Epithelial cell of proximal tubule (primary cell): ENCODE data around the gene GULP1. TPM values are rescaled to one million over a fixed set of nuclear protein-coding genes. Genes with fewer than 3 reads are reported as not detected.
"Not testable (repeated sequence)": the region's sequence is repeated elsewhere in the genome, so short reads cannot be mapped to it uniquely, and the experiment has no call there.

Source experiments
- DNase-seq: peaks from one replicate; pipeline ENCODE4 v3.0.0-alpha.2; 2011; ENCODE audit warnings: low read depth
- H3K4me3 ChIP-seq: 2 replicates; pipeline ENCODE4 v1.5.1; 2011; ENCODE audit warnings: low read depth, mild to moderate bottlenecking, low read length
- total RNA-seq: library from RNA; depleted of rRNA; stranded (reverse); fragments of >200 nt; gene quantifications from 2 replicates; pipeline ENCODE4 v1.2.3, GENCODE V29; 2015
- TF ChIP-seq, protein P1 (sequence below): conservative IDR thresholded peaks from 2 replicates; pipeline ENCODE4 v1.5.1; 2012; ENCODE audit warnings: low read depth, mild to moderate bottlenecking, low read length

The GULP1 gene
- total RNA-seq, 1 donor from 2014 or later: 66.1 TPM

DNA sequence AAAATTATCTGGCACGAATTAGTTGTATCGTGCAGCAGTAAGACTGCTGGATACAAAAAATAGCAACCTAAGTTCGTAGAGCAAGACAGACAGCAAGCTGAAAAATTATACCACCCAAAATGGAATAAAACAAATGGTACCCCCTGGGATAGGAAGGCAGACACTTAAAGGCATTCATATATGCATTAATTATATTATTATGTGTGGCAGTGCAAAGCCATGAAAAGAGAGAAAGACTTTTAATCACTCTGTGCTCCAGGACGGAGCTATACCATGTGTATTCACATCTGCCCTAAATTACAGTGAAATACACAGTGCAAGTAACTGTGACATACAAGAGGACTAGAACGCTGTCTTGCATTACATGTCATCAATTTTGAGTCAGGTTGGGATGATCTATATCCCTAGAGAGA, 235.9 kb downstream of the GULP1 start:
- H3K4me3 ChIP-seq: no peak overlapping the region
- TF ChIP-seq, protein P1, sequence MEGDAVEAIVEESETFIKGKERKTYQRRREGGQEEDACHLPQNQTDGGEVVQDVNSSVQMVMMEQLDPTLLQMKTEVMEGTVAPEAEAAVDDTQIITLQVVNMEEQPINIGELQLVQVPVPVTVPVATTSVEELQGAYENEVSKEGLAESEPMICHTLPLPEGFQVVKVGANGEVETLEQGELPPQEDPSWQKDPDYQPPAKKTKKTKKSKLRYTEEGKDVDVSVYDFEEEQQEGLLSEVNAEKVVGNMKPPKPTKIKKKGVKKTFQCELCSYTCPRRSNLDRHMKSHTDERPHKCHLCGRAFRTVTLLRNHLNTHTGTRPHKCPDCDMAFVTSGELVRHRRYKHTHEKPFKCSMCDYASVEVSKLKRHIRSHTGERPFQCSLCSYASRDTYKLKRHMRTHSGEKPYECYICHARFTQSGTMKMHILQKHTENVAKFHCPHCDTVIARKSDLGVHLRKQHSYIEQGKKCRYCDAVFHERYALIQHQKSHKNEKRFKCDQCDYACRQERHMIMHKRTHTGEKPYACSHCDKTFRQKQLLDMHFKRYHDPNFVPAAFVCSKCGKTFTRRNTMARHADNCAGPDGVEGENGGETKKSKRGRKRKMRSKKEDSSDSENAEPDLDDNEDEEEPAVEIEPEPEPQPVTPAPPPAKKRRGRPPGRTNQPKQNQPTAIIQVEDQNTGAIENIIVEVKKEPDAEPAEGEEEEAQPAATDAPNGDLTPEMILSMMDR: no peak
- DNase-seq: no peak

DNA sequence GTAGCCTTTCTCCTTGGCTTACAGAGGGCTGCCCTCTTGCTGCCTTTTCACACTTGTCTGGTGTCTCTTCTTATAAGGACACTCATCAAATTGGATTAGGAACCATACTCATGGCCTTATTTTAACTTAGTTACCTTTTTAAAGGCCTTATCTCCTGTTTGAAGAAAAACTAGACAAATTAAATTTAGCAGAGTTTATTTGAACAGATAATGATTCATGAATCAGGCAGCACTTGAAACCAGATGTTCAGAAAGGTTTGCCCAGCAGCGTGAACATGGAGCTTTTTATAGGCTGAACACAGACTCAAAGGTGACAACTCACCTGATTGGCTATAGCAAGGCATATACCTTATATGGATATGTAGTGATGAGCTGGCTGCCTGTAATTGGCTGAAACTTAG, 238.0 kb downstream of the GULP1 start:
- H3K4me3 ChIP-seq: no peak overlapping the region
- no peak for DNase-seq
- TF ChIP-seq, protein P1: no peak

DNA sequence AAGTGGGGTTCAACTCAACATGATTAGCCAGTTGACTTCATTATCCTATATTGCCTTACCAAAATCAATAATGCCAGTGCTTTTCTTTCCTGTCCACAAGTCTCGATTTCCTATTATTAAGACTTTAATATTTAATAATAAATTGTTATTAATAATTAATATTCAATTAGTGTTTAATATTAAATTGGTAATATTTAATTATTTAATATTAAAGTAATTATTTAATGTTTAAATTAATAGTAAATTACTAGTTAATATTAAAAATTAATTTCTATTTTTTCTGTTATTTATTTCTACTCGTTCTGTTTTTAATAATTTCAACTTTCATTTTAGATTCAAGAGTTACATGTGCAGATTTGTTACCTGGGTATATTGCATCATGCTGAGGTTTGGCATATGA, 243.2 kb downstream of the GULP1 start:
- TF ChIP-seq, protein P1: no peak
- H3K4me3 ChIP-seq: no peak overlapping the region
- no peak for DNase-seq

DNA sequence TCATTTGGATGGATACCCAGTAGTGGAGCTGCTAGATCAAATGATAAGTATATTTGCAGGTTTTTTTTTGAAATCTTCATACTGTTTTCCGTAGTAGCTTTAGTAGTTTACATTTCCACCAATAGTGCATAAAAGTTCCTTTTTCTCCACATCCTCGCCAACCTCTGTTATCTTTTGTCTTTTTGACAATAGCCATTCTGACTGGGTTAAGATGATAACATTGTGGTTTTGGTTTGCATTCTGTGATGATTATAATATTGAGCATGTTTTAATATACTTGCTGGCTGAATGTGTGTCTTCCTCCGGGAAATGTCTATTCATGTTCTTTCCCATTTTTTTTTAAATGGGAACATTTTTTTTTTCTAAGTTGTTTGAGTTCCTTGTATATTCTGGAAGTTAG, 260.0 kb downstream of the GULP1 start:
- no peak for DNase-seq

DNA sequence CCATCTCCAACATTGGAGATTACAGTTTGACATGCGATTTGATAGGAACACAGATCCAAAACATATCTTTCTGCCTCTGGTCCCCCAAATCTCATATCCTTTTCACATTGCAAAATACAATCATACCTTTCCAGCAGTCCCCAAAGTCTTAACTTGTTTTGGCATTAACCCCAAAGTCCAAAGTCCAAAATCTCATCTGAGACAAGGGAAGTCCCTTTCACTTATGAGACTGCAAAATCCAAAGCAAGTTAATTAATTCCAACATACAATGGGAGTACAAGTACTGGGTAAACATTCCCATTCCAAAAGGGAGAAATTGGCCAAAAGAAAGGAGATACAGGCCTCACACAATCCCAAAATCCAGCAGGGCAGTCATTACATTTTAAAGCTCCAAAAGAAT, 265.4 kb downstream of the GULP1 start:
- TF ChIP-seq, protein P1: no peak
- peak; percentile 23 for DNase-seq
- no peak overlapping the region for H3K4me3 ChIP-seq

More for the DNA sequence above, 260.0 kb downstream of the GULP1 start:
- no peak overlapping the region for H3K4me3 ChIP-seq
- TF ChIP-seq, protein P1: no peak

- not testable (repeated sequence) for H3K4me3 ChIP-seq, DNase-seq
These were observed 267.8 kb downstream of the GULP1 start for GRCh38 chr2:188559455-188559854.

- no peak for DNase-seq
- H3K4me3 ChIP-seq: no peak overlapping the region
- TF ChIP-seq, protein P1: no peak
These were observed 269.9 kb downstream of the GULP1 start for GRCh38 chr2:188561473-188561979.
